GM10266 (cell line): Measurements from ENCODE around the gene PLEKHA7.

ENCODE experiments used
- DNase-seq: peaks from one replicate; pipeline ENCODE4 v3.0.0; 2012; ENCODE audit errors: extremely low spot score
- CTCF ChIP-seq: IDR thresholded peaks from 2 replicates; pipeline ENCODE4 v1.5.1; 2012; ENCODE audit warnings: mild to moderate bottlenecking, low read depth; ENCODE audit not compliant: control insufficient read depth, insufficient read depth; ENCODE audit errors: missing control alignments

The PLEKHA7 gene

DNA sequence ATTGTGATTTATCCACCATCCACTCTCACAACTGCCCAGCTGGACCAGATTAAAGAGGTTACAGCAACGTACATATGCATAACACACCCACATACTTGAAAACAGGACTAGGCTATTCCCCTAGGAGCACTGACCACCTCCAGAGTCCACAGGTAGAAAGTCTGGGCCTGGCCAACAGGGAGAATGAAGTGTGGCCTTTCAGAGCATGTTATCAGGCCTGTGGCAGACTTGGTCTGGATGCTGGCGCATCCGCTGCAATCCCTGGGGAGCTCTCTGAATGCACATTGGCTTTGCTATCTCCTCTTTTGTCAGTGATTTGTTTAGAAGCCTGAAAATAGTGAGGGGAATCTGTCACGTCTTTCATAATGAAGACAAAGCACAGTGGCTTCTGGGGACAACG lies 189.1 kb downstream of the PLEKHA7 start:
- TF ChIP-seq CTCF = no peak
- no peak for DNase-seq

DNA sequence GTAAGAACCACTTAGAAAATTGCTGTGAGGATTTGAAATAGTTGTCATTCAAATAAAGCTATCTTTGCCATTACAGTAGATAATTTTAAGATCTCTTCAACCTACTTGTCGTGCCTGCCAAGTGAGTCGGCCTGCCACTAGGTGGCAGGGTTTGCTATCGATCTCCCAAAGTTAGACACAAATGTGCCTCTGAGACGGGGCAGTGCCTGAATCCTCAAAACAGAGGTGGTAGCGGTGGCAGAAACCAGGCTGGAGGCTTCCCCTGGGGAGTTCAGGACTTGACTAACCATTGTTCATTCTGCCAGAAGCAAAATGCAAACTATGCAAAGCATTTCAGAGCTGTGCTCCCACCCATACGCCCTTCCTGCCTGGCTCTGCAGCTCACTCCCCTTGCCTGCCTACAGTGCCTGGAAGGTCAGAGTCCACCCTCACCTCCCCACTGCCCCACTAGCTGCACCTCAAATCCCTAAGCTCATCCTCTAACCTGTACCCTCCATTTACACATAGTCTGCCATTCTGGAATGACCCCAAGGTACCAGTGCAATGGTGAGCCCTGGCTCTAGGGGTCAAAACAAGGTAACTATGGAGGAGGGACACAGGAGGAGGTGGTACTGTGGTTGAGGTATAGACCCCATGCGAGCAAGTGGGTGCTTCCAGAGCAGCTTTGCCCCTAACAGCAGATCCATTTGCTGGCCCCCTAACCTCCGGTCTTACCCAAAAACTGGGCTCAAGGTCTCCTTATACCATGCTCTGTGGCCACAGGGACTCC lies 193.7 kb downstream of the PLEKHA7 start:
- DNase-seq = peak; percentile 82
- TF ChIP-seq CTCF = peak; percentile 89

- no peak for DNase-seq
- no peak for TF ChIP-seq CTCF
Measured at GRCh38 chr11:16818284-16818683, 195.9 kb downstream of the PLEKHA7 start.

DNA sequence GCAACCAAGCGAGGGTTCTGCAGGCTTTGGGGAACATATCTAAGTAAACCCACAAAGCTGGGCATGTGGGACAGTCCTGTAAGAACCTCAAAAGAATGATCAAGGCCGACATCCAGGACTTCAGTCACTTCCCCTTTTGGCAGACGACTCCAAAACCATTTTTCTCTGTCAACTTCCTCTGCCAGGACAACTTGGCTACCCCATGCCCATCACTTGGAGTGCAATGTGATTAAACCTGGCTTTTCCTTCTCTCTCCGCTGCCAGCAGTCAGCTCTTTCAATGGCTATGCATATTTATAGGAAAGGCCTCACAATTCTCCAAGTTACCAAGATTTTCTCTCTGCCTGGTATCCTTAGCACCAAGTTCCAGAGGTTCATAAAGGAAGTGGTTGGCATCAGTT lies 196.9 kb downstream of the PLEKHA7 start:
- DNase-seq = no peak
- TF ChIP-seq CTCF = no peak

DNA sequence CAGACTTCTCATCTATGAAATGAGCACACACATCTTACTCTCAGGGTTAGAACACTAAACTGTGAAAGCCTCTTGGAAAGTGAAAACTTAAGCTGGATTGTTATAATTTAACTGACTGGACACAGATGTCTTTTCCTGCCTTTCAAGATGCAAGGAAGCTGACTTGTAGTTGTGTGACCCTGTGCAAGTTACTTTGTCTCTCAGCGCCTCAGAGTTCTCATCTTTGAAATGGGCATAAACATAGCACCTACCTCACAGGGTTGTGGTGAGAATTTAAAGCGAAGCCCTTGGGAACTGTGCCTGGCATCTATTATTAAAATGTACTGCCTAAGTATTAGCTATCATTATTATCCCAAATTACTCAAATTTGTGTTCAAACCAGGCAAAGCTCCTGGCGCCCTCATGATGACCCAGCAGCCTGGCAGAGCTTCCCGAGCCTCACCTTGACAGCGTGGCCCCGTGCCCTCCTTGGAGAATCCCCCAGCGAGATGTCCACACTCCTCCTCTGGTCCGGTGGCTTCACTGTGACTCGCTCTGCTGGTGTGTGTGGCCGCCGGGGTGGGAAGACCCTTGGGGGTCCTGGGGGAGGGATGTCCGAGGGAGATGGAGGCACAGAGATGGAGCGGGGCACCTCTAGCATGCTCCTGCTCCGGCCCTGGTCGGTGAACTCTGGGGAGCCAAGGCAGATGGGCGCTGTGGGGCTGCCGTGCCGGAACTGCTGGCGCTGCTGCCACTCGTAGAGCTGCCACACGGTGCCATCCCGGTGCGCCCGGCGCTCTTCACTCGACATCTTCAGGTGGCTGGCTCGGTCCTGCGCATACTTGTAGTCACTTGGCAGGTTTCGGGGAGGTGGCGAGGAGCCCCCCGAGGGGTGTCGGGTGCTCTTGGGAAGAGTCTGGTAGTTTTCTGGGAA lies 197.6 kb downstream of the PLEKHA7 start:
- TF ChIP-seq CTCF = no peak
- DNase-seq = no peak

DNA sequence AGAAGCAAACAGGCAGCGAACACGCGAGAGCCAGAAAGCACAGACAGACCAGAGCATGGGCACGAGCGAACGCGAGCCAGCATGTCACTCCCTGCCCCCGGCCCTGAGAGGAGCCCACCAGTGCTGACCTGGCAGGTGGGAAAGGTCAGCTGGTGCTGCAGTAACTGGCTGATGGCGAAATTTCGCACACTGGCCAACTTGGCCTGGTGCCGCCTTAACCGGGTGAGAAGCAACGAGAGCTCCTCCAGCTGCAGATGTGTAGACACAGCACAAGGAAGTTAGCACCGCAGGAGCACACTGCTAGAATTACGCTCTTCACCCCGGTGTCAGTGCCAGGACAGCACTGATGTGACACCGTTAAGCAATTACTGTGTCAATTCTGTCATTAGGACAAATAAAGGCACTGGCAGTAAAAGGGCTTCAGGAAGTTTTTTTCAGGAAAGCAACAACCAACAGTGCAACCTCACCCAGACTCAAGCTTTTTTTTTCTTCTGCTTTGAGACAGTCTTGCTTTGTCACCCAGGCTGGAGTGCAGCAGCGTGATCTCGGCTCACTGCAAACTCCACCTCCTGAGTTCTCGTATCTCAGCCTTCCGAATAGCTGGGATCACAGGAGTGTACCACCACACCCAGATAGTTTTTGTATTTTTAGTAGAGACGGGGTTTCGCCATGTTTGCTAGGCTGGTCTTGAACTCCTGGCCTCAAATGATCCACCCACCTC lies 199.0 kb downstream of the PLEKHA7 start:
- no peak for DNase-seq
- no peak for TF ChIP-seq CTCF
